T-helper 17 cell (primary cell): ENCODE measurements around the gene SYS1. TPM values are rescaled to one million over a fixed set of nuclear protein-coding genes. Genes with fewer than 3 reads are reported as not detected.

Experiments used
- ATAC-seq: fragments of 150-1000 bp; cut with Tn5 transposase; 2 replicates; pipeline ENCODE4 v1.10.0; 2021; ENCODE audit warnings: mild to moderate bottlenecking, moderate library complexity
- DNase-seq, 3 donors: peaks; one replicate each; pipeline versions ENCODE4 v3.0.0 to v3.0.0-alpha.2; 2020 to 2021
- H3K9me3 ChIP-seq: one replicate; pipeline ENCODE4 v1.7.0; 2013; ENCODE audit warnings: low read length, mild to moderate bottlenecking; ENCODE audit not compliant: control insufficient read depth, poor library complexity, severe bottlenecking
- H3K27ac Mint-ChIP-seq: one replicate; pipeline ENCODE4 v1.8.0; 2022; ENCODE audit warnings: mild to moderate bottlenecking, moderate library complexity, mixed read lengths
- H3K27me3 Mint-ChIP-seq: one replicate; pipeline ENCODE4 v1.8.0; 2022; ENCODE audit warnings: mixed read lengths
- H3K36me3 Mint-ChIP-seq: one replicate; pipeline ENCODE4 v1.8.0; 2022; ENCODE audit warnings: low read depth, mixed read lengths
- H3K4me1 Mint-ChIP-seq: one replicate; pipeline ENCODE4 v1.8.0; 2022; ENCODE audit warnings: mild to moderate bottlenecking, mixed read lengths
- H3K4me3 Mint-ChIP-seq: one replicate; pipeline ENCODE4 v1.8.0; 2022; ENCODE audit warnings: mild to moderate bottlenecking, moderate library complexity, mixed read lengths
- total RNA-seq, 4 donors: library from RNA in 2 of 4; stranded (reverse) in 2 of 4; gene quantifications; one replicate each; pipeline ENCODE4 v1.2.3 and lab custom pipeline; 2022 to 2026

The SYS1 gene
- total RNA-seq, 2 donors from 2014 or later, result 93.3 to 99.5 TPM

- Mint-ChIP-seq H3K36me3 (no peaks in the 10 kb centered on the region), H3K4me3 (no peak overlapping the region), H3K27ac (peak overlapping the region; percentile 65), H3K27me3 (no peaks in the 10 kb centered on the region), H3K4me1 (peaks cover 17% of the 10 kb centered on the region)
- ATAC-seq (no peak), DNase-seq (no peak)
- H3K9me3 ChIP-seq, result no peaks in the 10 kb centered on the region
Observed at GRCh38 chr20:45354423-45355208, 8.3 kb upstream of the SYS1 start.

GRCh38 chr20:45355209-45356084 is 7.5 kb upstream of the SYS1 start:
- H3K9me3 ChIP-seq, result no peaks in the 10 kb centered on the region
- no peaks in the 10 kb centered on the region for H3K36me3 Mint-ChIP-seq
- H3K27ac Mint-ChIP-seq, result peak overlapping the region; percentile 65
- peaks cover 17% of the 10 kb centered on the region for H3K4me1 Mint-ChIP-seq
- ATAC-seq (peak; percentile 30), DNase-seq (no peak)
- H3K4me3 Mint-ChIP-seq, result peak overlapping the region; percentile 49
- no peaks in the 10 kb centered on the region for H3K27me3 Mint-ChIP-seq

GRCh38 chr20:45358282-45359068 is 4.5 kb upstream of the SYS1 start:
- Mint-ChIP-seq H3K27me3 (no peaks in the 10 kb centered on the region), H3K4me1 (peaks cover 27% of the 10 kb centered on the region), H3K4me3 (no peak overlapping the region), H3K27ac (peak overlapping the region; percentile 24), H3K36me3 (peaks cover 3% of the 10 kb centered on the region)
- no peak for ATAC-seq
- no peak for DNase-seq
- no peaks in the 10 kb centered on the region for H3K9me3 ChIP-seq

- no peak overlapping the region for H3K4me3 Mint-ChIP-seq
- no peaks in the 10 kb centered on the region for H3K27me3 Mint-ChIP-seq
- ATAC-seq (no peak), DNase-seq (no peak)
- H3K36me3 Mint-ChIP-seq, result peaks cover 3% of the 10 kb centered on the region
- H3K27ac Mint-ChIP-seq, result no peak overlapping the region
- H3K4me1 Mint-ChIP-seq, result peaks cover 32% of the 10 kb centered on the region
- H3K9me3 ChIP-seq, result no peaks in the 10 kb centered on the region
Observed at GRCh38 chr20:45359069-45359405, 3.9 kb upstream of the SYS1 start.

- H3K9me3 ChIP-seq, result no peaks in the 10 kb centered on the region
- Mint-ChIP-seq H3K4me1 (peaks cover 31% of the 10 kb centered on the region), H3K27me3 (no peaks in the 10 kb centered on the region), H3K27ac (no peak overlapping the region), H3K36me3 (peaks cover 3% of the 10 kb centered on the region), H3K4me3 (no peak overlapping the region)
- ATAC-seq (no peak), DNase-seq (no peak)
Observed at GRCh38 chr20:45359406-45360148, 3.4 kb upstream of the SYS1 start.

- DNase-seq (no peak), ATAC-seq (no peak)
- Mint-ChIP-seq H3K27me3 (no peaks in the 10 kb centered on the region), H3K27ac (no peak overlapping the region), H3K36me3 (peaks cover 3% of the 10 kb centered on the region), H3K4me1 (peaks cover 27% of the 10 kb centered on the region), H3K4me3 (no peak overlapping the region)
- no peaks in the 10 kb centered on the region for H3K9me3 ChIP-seq
Observed at GRCh38 chr20:45361793-45362192, 1.2 kb upstream of the SYS1 start.

- no peaks in the 10 kb centered on the region for H3K27me3 Mint-ChIP-seq
- peaks cover 3% of the 10 kb centered on the region for H3K36me3 Mint-ChIP-seq
- H3K27ac Mint-ChIP-seq, result peak overlapping the region; percentile 98
Observed at GRCh38 chr20:45363611-45364492, 896 bp downstream of the SYS1 start.

GRCh38 chr20:45365444-45365970 is 2.6 kb downstream of the SYS1 start:
- Mint-ChIP-seq H3K4me3 (no peak overlapping the region), H3K36me3 (peaks cover 3% of the 10 kb centered on the region), H3K27ac (peak overlapping the region; percentile 68), H3K4me1 (peaks cover 33% of the 10 kb centered on the region), H3K27me3 (no peaks in the 10 kb centered on the region)
- no peaks in the 10 kb centered on the region for H3K9me3 ChIP-seq
- no peak for ATAC-seq
- no peak for DNase-seq

More at GRCh38 chr20:45363611-45364492, 896 bp downstream of the SYS1 start:
- H3K4me1 Mint-ChIP-seq, result peaks cover 32% of the 10 kb centered on the region
- ATAC-seq (no peak), DNase-seq (no peak)
- H3K9me3 ChIP-seq, result no peaks in the 10 kb centered on the region
- peak overlapping the region; percentile 98 for H3K4me3 Mint-ChIP-seq

- no peaks in the 10 kb centered on the region for H3K9me3 ChIP-seq
- no peak for DNase-seq
- no peak overlapping the region for H3K27ac Mint-ChIP-seq
- peaks cover 37% of the 10 kb centered on the region for H3K4me1 Mint-ChIP-seq
- no peak overlapping the region for H3K4me3 Mint-ChIP-seq
- peaks cover 3% of the 10 kb centered on the region for H3K36me3 Mint-ChIP-seq
- no peaks in the 10 kb centered on the region for H3K27me3 Mint-ChIP-seq
- ATAC-seq, result no peak
Observed at GRCh38 chr20:45366192-45366591, 3.2 kb downstream of the SYS1 start.

GRCh38 chr20:45366631-45367030 is 3.7 kb downstream of the SYS1 start:
- Mint-ChIP-seq H3K27ac (no peak overlapping the region), H3K4me1 (peaks cover 37% of the 10 kb centered on the region), H3K27me3 (no peaks in the 10 kb centered on the region), H3K4me3 (peak overlapping the region; percentile 67), H3K36me3 (peaks cover 3% of the 10 kb centered on the region)
- no peaks in the 10 kb centered on the region for H3K9me3 ChIP-seq
- DNase-seq (no peak), ATAC-seq (no peak)

- no peak overlapping the region for H3K4me3 Mint-ChIP-seq
Observed at GRCh38 chr20:45367126-45367525, 4.2 kb downstream of the SYS1 start.

More at GRCh38 chr20:45367126-45367525, 4.2 kb downstream of the SYS1 start:
- no peak for DNase-seq
- no peaks in the 10 kb centered on the region for H3K9me3 ChIP-seq
- no peaks in the 10 kb centered on the region for H3K27me3 Mint-ChIP-seq
- H3K4me1 Mint-ChIP-seq, result peaks cover 37% of the 10 kb centered on the region
- H3K27ac Mint-ChIP-seq, result no peak overlapping the region
- peaks cover 3% of the 10 kb centered on the region for H3K36me3 Mint-ChIP-seq
- no peak for ATAC-seq
